Spleen (tissue), 11 donors: ENCODE results near the gene RHOU. TPM values are rescaled to one million over a fixed set of nuclear protein-coding genes. Genes with fewer than 3 reads are reported as not detected.
A peak's percentile ranks its signal among the peaks of the same experiment; 100 is the strongest.
"Not testable (repeated sequence)": the region's sequence is repeated elsewhere in the genome, so short reads cannot be mapped to it uniquely, and the experiment has no call there.

Experiments used
- DNase-seq: peaks from one replicate; pipeline ENCODE4 v3.0.0-alpha.2; 2020
- H3K27ac ChIP-seq, 8 donors: fragments of 200-600 bp; sonication (generic) in 7 of 8; 1 replicate in 4 of 8; 2 replicates in 4 of 8; pipeline versions ENCODE4 v1.5.0 to v1.8.0; 2016 to 2021; ENCODE audit warnings: inconsistent platforms in 4 of 8, mild to moderate bottlenecking in 4 of 8, moderate library complexity in 1 of 8
- H3K27me3 ChIP-seq, 7 donors: fragments of 200-600 bp; sonication (generic) in 6 of 7; replicated peaks in 1 of 7; 1 replicate in 4 of 7; 2 replicates in 3 of 7; pipeline versions ENCODE4 v1.5.0 to v1.8.0; 2016 to 2021; ENCODE audit warnings: inconsistent platforms in 3 of 7, mild to moderate bottlenecking in 1 of 7
- H3K36me3 ChIP-seq, 6 donors: fragments of 200-600 bp; sonication (generic) in 5 of 6; 1 replicate in 4 of 6; 2 replicates in 2 of 6; pipeline versions ENCODE4 v1.5.0 to v1.8.0; 2016 to 2021; ENCODE audit warnings: inconsistent platforms in 2 of 6
- H3K4me1 ChIP-seq, 6 donors: fragments of 200-600 bp; sonication (generic) in 5 of 6; 1 replicate in 3 of 6; 2 replicates in 3 of 6; pipeline versions ENCODE4 v1.5.0 to v1.8.0; 2016 to 2021; ENCODE audit warnings: inconsistent platforms in 3 of 6
- H3K4me3 ChIP-seq, 8 donors: fragments of 200-600 bp; sonication (generic) in 7 of 8; 1 replicate in 4 of 8; 2 replicates in 4 of 8; pipeline versions ENCODE4 v1.5.0 to v1.8.0; 2016 to 2021; ENCODE audit warnings: inconsistent platforms in 4 of 8, mild to moderate bottlenecking in 4 of 8, moderate library complexity in 2 of 8
- H3K9me3 ChIP-seq, 8 donors: fragments of 200-600 bp; sonication (generic) in 7 of 8; 1 replicate in 4 of 8; 2 replicates in 4 of 8; pipeline versions ENCODE4 v1.5.0 to v1.8.0; 2016 to 2021; ENCODE audit warnings: inconsistent platforms in 4 of 8
- POLR2A ChIP-seq, 3 donors: fragments of 450-650 bp; IDR thresholded peaks; one replicate each; pipeline ENCODE4 v1.5.1; 2017; ENCODE audit warnings: antibody characterized with exemption in 3 of 3, mild to moderate bottlenecking in 1 of 3
- POLR2AphosphoS5 ChIP-seq, 3 donors: sonication (generic); formaldehyde crosslinking; IDR thresholded peaks; one replicate each; pipeline ENCODE4 v1.5.1; 2017; ENCODE audit warnings: antibody characterized with exemption in 3 of 3
- WGBS, 5 donors: extraction: QIAGEN DNeasy Blood & Tissue Kit in 3 of 5; methylation state at CpG; one replicate each; pipeline versions ENCODE4 v1.1.5 to v1.1.7; 2013 to 2018; 5-methylcytosine and 5-hydroxymethylcytosine counted together
- intact Hi-C: fragments of 100-400 bp; cut with DNase I; formaldehyde crosslinking; loops from one replicate; pipeline ENCODE4 v1.15.0; 2023; ENCODE audit warnings: low total_unique reads
- polyA plus RNA-seq, 3 donors: library from polyadenylated mRNA; stranded (reverse); fragments of 200-250 nt; gene quantifications; one replicate each; pipeline ENCODE4 v1.2.1, GENCODE V29; 2013
- total RNA-seq, 7 donors: library from RNA; depleted of rRNA in 3 of 7; stranded (reverse); fragments of >200 nt in 3 of 7; fragmentation: NEBNext Ultra II Directional in 4 of 7; extraction: Animal tissue kit (Norgen Biotek cat#: 25700) in 4 of 7; gene quantifications; one replicate each; pipeline versions ENCODE4 v1.1.0 to v1.2.1, GENCODE V29; 2016 to 2021
- TF ChIP-seq, protein P1 (sequence below), 11 experiments: fragments of 200-600 bp in 7 of 11; fragments of 450-650 bp in 4 of 11; sonication (generic) in 4 of 11; IDR thresholded peaks in 8 of 11; conservative IDR thresholded peaks in 3 of 11; 1 replicate in 7 of 11; 2 replicates in 4 of 11; pipeline versions ENCODE4 v1.4.0 to v1.8.0; 2016 to 2021; ENCODE audit warnings: antibody characterized with exemption in 11 of 11, inconsistent platforms in 4 of 11, mild to moderate bottlenecking in 1 of 11
- donor health status: healthy with polysubstance abuse.
- donor health status: DM: no; HTN: no; CAD: no; lungs with moderate emphysema.
- donor health status: DM: no; HTN: no; CAD: no.
- donor health status: Bipolar disorder and iron deficiency.
- donor health status: healthy.
- donor health status: DM: no; HTN: no; CAD: no.
- donor health status: DM: yes; HTN: yes; CAD: no.

RHOU gene
- total and polyA plus RNA-seq, 10 donors = 5.7 to 55.7 (median 25.1) TPM

DNA sequence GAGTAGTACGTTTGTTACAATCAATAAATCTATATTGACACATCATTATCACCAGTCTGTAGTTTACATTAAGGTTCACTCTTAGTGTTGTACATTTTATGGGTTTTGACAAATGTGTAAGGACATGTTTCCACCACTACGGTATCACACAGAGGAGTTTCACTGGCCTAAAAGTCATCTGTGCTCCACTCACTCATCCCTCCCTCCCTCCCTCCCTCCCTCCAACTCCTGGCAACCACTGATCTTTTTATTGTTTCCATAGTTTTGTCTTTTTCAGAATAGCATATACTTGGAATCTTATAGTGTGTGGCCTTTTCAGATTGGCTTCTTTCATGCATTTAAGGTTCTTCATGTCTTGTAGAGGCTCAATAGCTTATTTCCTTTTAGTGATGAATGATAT is 44.1 kb upstream of the RHOU start:
- no peak overlapping the region for H3K4me3 ChIP-seq
- DNase-seq = no peak
- peaks cover 0 to 3% (median 0%) of the 10 kb centered on the region in 6 donors for H3K4me1 ChIP-seq
- H3K9me3 ChIP-seq = no peaks in the 10 kb centered on the region
- TF ChIP-seq, protein P1, sequence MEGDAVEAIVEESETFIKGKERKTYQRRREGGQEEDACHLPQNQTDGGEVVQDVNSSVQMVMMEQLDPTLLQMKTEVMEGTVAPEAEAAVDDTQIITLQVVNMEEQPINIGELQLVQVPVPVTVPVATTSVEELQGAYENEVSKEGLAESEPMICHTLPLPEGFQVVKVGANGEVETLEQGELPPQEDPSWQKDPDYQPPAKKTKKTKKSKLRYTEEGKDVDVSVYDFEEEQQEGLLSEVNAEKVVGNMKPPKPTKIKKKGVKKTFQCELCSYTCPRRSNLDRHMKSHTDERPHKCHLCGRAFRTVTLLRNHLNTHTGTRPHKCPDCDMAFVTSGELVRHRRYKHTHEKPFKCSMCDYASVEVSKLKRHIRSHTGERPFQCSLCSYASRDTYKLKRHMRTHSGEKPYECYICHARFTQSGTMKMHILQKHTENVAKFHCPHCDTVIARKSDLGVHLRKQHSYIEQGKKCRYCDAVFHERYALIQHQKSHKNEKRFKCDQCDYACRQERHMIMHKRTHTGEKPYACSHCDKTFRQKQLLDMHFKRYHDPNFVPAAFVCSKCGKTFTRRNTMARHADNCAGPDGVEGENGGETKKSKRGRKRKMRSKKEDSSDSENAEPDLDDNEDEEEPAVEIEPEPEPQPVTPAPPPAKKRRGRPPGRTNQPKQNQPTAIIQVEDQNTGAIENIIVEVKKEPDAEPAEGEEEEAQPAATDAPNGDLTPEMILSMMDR (IDR thresholded peaks at IDR 0.05 in 8 of 11, conservative IDR thresholded peaks at IDR 0.05 in 3 of 11) = no peak
- no peak for TF ChIP-seq POLR2AphosphoS5 (IDR thresholded peaks at IDR 0.05)
- TF ChIP-seq POLR2A (IDR thresholded peaks at IDR 0.05) = no peak
- no peak overlapping the region for H3K27ac ChIP-seq
- peaks cover 0 to 5% (median 0%) of the 10 kb centered on the region in 7 donors for H3K27me3 ChIP-seq
- no peaks in the 10 kb centered on the region for H3K36me3 ChIP-seq
- intact Hi-C loops = no loop called here
- 80 to 95% (median 89%) methylated on average over 2 of the region's 2 CpGs for WGBS, 5 donors

DNA sequence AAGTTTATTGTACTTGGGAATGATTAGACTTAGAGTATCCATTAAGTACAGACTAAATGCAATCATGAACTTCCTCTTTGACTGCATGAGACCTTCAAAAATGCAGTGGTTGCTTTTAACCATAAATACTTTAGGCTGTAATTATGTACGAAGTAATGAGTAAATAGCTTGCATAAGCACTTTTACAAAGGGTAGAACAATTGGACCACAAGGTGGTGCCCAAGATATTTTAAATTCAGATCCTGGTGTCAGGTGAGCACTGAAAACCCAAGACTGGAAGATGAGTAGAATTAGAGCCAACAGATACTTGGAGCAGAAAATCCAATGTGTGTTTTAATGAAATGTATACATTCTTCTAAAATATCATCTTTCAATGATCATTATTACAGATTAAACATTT is 43.4 kb upstream of the RHOU start:
- intact Hi-C loops = no loop called here
- TF ChIP-seq, protein P1 (IDR thresholded peaks at IDR 0.05 in 8 of 11, conservative IDR thresholded peaks at IDR 0.05 in 3 of 11) = peak in 9 of 11 experiments; percentile 6 to 41 (median 31)
- no peak for TF ChIP-seq POLR2A (IDR thresholded peaks at IDR 0.05)
- TF ChIP-seq POLR2AphosphoS5 (IDR thresholded peaks at IDR 0.05) = no peak
- Histone ChIP-seq H3K4me1 (peaks cover 0 to 3% (median 0%) of the 10 kb centered on the region in 6 donors), H3K4me3 (no peak overlapping the region), H3K27ac (no peak overlapping the region), H3K9me3 (no peaks in the 10 kb centered on the region), H3K27me3 (peaks cover 0 to 5% (median 0%) of the 10 kb centered on the region in 7 donors), H3K36me3 (no peaks in the 10 kb centered on the region)
- 17 to 30% (median 23%) methylated on average over 1 of the region's 1 CpG for WGBS, 5 donors
- no peak for DNase-seq

DNA sequence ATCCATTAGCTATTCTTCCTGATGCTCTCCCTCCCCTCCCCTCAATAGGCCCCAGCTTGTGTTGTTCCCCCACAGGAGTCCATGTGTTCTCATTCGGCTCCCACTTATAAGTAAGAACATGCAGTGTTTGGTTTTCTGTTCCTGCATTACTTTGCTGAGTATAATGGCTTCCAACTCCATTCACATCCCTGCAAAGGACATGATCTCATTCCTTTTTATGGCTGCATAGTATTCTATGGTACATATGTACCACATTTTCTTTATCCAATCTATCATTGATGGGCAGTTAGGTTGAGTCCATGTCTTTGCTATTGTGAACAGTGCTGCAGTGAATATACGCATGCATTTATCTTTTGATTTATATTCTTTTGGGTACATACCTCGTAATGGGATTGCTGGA is 40.8 kb upstream of the RHOU start:
- H3K9me3 ChIP-seq, H3K4me3 ChIP-seq, H3K27ac ChIP-seq, intact Hi-C loops, DNase-seq, H3K27me3 ChIP-seq, H3K4me1 ChIP-seq, H3K36me3 ChIP-seq: not testable (repeated sequence)
- 92 to 95% (median 94%) methylated on average over 3 of the region's 3 CpGs for WGBS, 5 donors

DNA sequence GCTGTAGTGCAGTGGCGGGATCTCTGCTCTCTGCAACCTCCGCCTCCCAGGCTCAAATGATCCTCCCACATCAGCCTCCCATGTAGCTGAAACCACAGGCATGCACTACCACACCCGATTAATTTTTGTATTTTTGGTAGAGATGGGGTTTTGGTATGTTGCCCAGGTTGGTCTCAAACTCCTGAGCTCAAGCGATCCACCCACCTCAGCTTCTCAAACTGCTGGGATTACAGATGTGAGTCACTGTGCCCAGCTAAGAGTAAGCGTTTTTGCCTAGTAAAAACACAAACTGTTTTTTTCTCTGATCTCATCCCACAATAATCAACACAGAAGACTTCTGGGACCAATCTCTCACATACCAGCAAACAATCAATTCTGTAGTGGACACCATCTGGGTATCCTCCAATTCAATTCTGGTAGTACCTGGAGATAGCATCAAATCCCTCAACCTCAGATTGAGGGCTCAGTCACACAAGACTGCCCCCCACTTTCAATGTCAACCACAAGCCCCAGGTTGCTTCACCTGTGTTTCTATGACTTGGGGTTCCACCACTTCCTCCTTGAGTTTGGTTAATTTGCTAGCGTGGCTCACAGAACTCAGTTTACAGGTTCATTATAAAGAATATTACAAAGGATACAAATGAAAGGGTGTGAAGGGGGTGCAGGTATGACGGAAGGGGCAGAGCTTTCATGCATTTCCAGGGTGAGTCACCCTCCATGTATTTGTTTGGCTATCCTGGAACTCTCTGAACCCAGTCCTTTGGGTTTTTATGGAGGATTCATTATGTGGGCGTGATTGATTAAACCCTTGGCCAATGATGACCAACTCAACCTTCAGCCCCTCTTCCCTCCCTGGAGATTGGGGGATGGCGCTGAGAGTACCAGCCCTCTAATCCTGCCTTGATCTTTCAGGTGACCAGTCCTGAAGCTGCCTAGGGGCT is 40.0 kb upstream of the RHOU start:
- Histone ChIP-seq H3K27ac (no peak overlapping the region), H3K4me1 (peaks cover 0 to 3% (median 0%) of the 10 kb centered on the region in 6 donors), H3K4me3 (no peak overlapping the region), H3K36me3 (no peaks in the 10 kb centered on the region), H3K27me3 (no peaks in the 10 kb centered on the region), H3K9me3 (no peaks in the 10 kb centered on the region)
- intact Hi-C loops = no loop called here
- 72 to 83% (median 79%) methylated on average over 9 of the region's 9 CpGs for WGBS, 5 donors
- DNase-seq = no peak
- no peak for TF ChIP-seq POLR2A (IDR thresholded peaks at IDR 0.05)
- TF ChIP-seq POLR2AphosphoS5 (IDR thresholded peaks at IDR 0.05) = no peak
- TF ChIP-seq, protein P1 (IDR thresholded peaks at IDR 0.05 in 8 of 11, conservative IDR thresholded peaks at IDR 0.05 in 3 of 11) = no peak
